SU-DHL-6 (cell line): ENCODE results near the gene FOXK1.

Experiments used
- H2AFZ ChIP-seq: fragments of 200-600 bp; sonication (generic); 2 replicates; pipeline ENCODE4 v1.6.1; 2014; ENCODE audit warnings: low read depth, mild to moderate bottlenecking, moderate library complexity, mixed read lengths, antibody characterized with exemption, low read length; ENCODE audit not compliant: severe bottlenecking
- H3F3A ChIP-seq: fragments of 200-600 bp; shearing (Covaris generic); 2 replicates; pipeline ENCODE4 v1.6.0; 2016; ENCODE audit warnings: antibody characterized with exemption, mild to moderate bottlenecking; ENCODE audit not compliant: insufficient read depth
- H3K27ac ChIP-seq: fragments of 200-600 bp; sonication (generic); 2 replicates; pipeline ENCODE4 v1.5.1; 2016; ENCODE audit warnings: low read depth, mild to moderate bottlenecking, low read length, moderate library complexity, mixed read lengths
- H3K27me3 ChIP-seq: fragments of 200-600 bp; sonication (generic), shearing (Covaris generic); 2 replicates; pipeline ENCODE4 v1.6.0; 2014; ENCODE audit warnings: mild to moderate bottlenecking, low read length
- H3K36me3 ChIP-seq: fragments of 200-600 bp; sonication (generic); 2 replicates; pipeline ENCODE4 v1.6.1; 2014; ENCODE audit warnings: mild to moderate bottlenecking, low read length, mixed read lengths
- H3K4me2 ChIP-seq: fragments of 300-600, 200-600 bp; shearing (Covaris generic), sonication (generic); 2 replicates; pipeline ENCODE4 v1.6.0; 2014; ENCODE audit warnings: low read length, low read depth, mild to moderate bottlenecking; ENCODE audit not compliant: poor library complexity, severe bottlenecking
- H3K4me3 ChIP-seq: fragments of 200-600 bp; sonication (generic); 2 replicates; pipeline ENCODE4 v1.5.1; 2014; ENCODE audit warnings: antibody characterized with exemption, low read length, mild to moderate bottlenecking, mixed read lengths; ENCODE audit not compliant: insufficient read depth, poor library complexity, severe bottlenecking
- H3K79me2 ChIP-seq: fragments of 200-600 bp; sonication (generic); 2 replicates; pipeline ENCODE4 v1.6.1; 2014; ENCODE audit warnings: mild to moderate bottlenecking, low read length, moderate library complexity; ENCODE audit not compliant: insufficient read depth
- H3K9ac ChIP-seq: fragments of 200-600 bp; sonication (generic); 2 replicates; pipeline ENCODE4 v1.7.0; 2014; ENCODE audit warnings: mild to moderate bottlenecking, low read length
- H3K9me2 ChIP-seq: fragments of 200-600 bp; sonication (generic); replicated peaks from 2 replicates; pipeline ENCODE4 v1.6.1; 2014; ENCODE audit warnings: low read length; ENCODE audit not compliant: insufficient read depth
- H3K9me3 ChIP-seq: fragments of 200-600 bp; sonication (generic); 2 replicates; pipeline ENCODE4 v1.6.1; 2014; ENCODE audit warnings: low read length, mixed read lengths; ENCODE audit not compliant: insufficient read depth
- H4K20me1 ChIP-seq: fragments of 200-600 bp; sonication (generic); 2 replicates; pipeline ENCODE4 v1.6.1; 2014; ENCODE audit warnings: low read depth, mild to moderate bottlenecking, antibody characterized with exemption, low read length, moderate library complexity, mixed read lengths
- EZH2phosphoT487 ChIP-seq: fragments of 200-600 bp; sonication (generic), shearing (Covaris generic); conservative IDR thresholded peaks from 2 replicates; pipeline ENCODE4 v1.6.1; 2018; ENCODE audit warnings: mild to moderate bottlenecking, antibody characterized with exemption, low read length, moderate library complexity, mixed read lengths
- TF ChIP-seq, protein P1 (sequence below): fragments of 200-600 bp; sonication (generic); IDR thresholded peaks from one replicate; pipeline ENCODE4 v1.5.1; 2017; ENCODE audit warnings: antibody characterized with exemption, mild to moderate bottlenecking, low read length, moderate library complexity; ENCODE audit not compliant: insufficient read depth, poor library complexity, severe bottlenecking

FOXK1 gene

GRCh38 chr7:4733936-4734528 is 51.9 kb downstream of the FOXK1 start:
- Histone ChIP-seq H2AFZ (no peak overlapping the region), H4K20me1 (no peaks in the 10 kb centered on the region; the same call in 1 of the 2 replicates), H3K9me2 (no peaks in the 10 kb centered on the region), H3K4me3 (no peak overlapping the region), H3K79me2 (peaks cover 9% of the 10 kb centered on the region), H3K4me2 (no peak overlapping the region), H3K36me3 (no peaks in the 10 kb centered on the region), H3F3A (no peaks in the 10 kb centered on the region), H3K9ac (no peak overlapping the region), H3K9me3 (no peaks in the 10 kb centered on the region), H3K27me3 (no peaks in the 10 kb centered on the region), H3K27ac (no peak overlapping the region)
- no peak for TF ChIP-seq EZH2phosphoT487
- TF ChIP-seq, protein P1, sequence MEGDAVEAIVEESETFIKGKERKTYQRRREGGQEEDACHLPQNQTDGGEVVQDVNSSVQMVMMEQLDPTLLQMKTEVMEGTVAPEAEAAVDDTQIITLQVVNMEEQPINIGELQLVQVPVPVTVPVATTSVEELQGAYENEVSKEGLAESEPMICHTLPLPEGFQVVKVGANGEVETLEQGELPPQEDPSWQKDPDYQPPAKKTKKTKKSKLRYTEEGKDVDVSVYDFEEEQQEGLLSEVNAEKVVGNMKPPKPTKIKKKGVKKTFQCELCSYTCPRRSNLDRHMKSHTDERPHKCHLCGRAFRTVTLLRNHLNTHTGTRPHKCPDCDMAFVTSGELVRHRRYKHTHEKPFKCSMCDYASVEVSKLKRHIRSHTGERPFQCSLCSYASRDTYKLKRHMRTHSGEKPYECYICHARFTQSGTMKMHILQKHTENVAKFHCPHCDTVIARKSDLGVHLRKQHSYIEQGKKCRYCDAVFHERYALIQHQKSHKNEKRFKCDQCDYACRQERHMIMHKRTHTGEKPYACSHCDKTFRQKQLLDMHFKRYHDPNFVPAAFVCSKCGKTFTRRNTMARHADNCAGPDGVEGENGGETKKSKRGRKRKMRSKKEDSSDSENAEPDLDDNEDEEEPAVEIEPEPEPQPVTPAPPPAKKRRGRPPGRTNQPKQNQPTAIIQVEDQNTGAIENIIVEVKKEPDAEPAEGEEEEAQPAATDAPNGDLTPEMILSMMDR, result no peak

GRCh38 chr7:4734587-4735345 is 52.7 kb downstream of the FOXK1 start:
- no peak for TF ChIP-seq EZH2phosphoT487
- TF ChIP-seq, protein P1, result no peak
- H4K20me1 ChIP-seq, result no peaks in the 10 kb centered on the region
- H3K79me2 ChIP-seq, result peaks cover 7% of the 10 kb centered on the region
- no peaks in the 10 kb centered on the region for H3K9me3 ChIP-seq
- H3F3A ChIP-seq, result no peaks in the 10 kb centered on the region
- no peak overlapping the region for H2AFZ ChIP-seq
- H3K27me3 ChIP-seq, result no peaks in the 10 kb centered on the region
- H3K36me3 ChIP-seq, result no peaks in the 10 kb centered on the region
- no peak overlapping the region for H3K27ac ChIP-seq
- H3K4me2 ChIP-seq, result no peak overlapping the region
- H3K9me2 ChIP-seq, result no peaks in the 10 kb centered on the region
- no peak overlapping the region for H3K4me3 ChIP-seq
- no peak overlapping the region for H3K9ac ChIP-seq

DNA sequence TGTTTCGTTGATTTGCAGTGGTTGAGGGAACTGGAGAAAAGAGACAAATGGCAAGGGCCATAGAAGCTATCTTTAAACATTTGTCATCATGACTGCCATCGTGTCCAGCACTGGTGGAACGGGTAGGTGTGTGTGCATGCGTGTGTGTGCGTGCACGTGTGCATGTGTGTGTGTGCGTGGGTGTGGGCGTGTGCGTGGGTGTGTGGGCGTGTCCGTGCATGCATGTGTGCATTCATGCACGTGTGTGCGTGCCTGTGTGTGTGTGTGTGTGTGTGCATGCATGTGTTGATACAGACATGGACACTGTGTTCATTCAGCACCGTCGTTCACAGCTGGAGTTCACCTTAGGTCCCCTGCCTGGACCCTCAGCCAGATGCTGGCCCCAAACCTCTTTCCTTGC is 55.2 kb downstream of the FOXK1 start:
- Histone ChIP-seq H3F3A (no peaks in the 10 kb centered on the region), H4K20me1 (no peaks in the 10 kb centered on the region), H3K36me3 (no peaks in the 10 kb centered on the region), H3K4me2 (no peak overlapping the region), H3K9ac (no peak overlapping the region), H3K79me2 (0 out of 2 replicates have a peak, but pooled peaks cover 4% of the 10 kb centered on the region), H3K9me3 (no peaks in the 10 kb centered on the region), H3K27me3 (no peaks in the 10 kb centered on the region), H2AFZ (no peak overlapping the region), H3K9me2 (no peaks in the 10 kb centered on the region), H3K4me3 (no peak overlapping the region), H3K27ac (no peak overlapping the region)
- TF ChIP-seq EZH2phosphoT487, result no peak
- TF ChIP-seq, protein P1, result no peak
